ENCODE results near the gene PSMG4.
A peak's percentile ranks its signal among the peaks of the same experiment; 100 is the strongest.

The PSMG4 gene

DNA sequence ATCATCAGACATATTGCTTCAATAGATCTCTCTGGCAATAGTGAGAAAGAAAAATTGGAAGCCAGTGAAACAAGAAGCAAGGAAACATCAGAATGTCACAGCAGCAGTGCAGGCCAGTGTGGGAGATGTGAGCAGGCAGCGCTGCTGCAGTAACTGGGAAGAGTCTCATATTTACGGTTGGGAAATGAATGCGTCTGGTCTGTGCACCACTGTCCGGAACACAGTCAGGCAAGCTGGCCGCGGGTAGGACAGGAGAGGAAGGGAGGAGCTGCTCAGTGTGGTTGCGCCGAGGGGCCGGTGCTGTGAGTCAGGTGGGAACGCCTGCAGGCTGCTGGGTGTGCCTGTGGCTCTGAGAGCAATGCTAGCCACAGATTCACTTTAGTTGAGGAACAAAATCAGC lies 6.4 kb upstream of the PSMG4 start:
- DNase-seq, result no peak

DNA sequence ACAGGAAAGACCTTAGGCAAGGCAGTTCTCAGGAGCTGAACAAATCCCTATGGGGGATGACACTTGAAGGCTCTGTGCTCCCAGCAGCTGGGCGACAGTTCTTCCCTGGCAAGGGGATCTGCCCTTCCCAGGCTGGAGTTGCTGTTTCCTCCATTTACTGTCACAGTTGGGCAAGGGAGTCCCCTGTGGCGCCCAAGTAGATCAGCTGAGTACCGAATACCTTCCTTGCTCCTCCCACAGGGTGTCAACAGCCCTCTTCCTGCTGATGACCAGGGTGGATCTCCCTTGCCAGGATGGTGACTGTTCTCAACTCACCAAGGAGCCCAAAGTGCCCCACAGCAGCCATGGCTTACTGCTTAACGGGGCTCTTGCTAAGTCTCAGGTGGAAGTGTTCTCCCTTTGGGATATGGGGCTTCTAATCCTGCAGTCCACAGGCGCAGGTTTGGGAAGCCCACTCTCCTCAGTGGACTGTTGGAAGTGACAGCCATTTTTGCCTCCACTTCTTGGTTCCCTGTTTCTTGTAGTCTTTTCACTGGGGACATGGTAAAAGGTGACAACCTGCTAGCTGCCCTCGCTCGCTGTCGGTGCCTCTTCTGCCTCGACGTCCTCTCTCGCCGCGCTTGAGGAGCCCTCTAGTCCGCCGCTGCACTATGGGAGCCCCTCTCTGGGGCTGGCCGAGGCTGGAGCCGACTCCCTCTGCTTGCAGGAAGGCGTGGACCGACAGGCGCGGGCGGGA lies 5.7 kb upstream of the PSMG4 start:
- DNase-seq, result no peak

DNA sequence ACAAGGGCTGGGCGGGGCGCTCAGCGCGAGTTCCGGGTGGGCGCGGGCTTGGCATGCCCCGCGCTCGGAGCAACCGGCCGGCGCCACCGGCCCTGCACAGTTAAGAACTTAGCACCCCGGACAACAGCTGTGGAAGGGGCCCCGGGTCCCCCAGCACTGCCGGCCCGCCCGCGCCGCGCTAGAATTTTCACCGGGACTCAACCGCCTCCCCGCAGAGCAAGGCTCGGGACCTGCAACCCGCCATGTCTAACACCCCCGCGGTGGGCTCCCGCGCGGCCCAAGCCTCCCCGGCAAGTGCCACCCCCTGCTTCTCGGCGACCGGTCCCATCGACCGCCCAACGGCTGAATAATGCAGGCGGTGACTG lies 5.2 kb upstream of the PSMG4 start:
- DNase-seq, result no peak

DNA sequence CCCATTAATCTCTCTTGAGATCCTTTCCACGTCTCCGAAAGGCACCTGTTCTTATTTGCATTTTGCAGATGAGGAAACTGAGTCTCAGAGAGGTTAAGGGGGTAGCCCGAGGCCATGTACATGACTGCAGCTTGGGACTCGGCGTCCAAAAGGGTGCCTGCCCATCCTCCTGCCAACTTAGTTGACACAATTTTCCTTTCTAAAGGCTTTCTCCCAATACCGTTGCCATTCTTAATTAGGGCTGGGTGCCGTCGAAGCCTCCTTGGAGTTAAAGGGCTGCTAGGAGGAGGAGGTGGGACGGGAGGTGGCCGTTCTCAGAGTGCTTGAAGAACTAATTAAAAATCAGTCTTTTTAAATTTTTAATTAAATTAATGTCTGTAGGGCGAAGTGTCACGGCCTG lies 546 bp upstream of the PSMG4 start:
- no peak for DNase-seq

DNA sequence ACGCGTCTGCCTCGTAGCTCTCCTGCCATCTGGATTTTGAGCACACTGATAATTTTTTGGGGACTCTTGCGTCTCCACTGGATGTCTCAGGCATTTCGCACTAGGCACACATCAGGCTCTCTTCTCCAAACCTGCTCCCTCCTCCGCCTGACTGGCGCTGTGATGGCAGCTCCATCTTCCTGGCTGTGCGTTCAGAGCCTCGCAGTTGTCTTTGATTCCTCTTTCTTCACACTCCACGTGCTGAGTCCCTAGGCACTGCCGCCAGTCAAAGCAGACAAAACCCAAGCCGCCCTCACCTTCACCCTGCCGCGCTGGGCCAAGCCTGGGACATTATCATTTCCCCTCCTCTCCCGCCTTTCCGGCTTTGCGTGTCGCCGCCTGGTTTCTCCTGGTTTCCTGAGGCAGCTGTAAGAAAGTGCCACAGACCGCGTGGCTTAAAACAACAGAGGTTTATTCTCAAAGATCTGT lies 778 bp downstream of the PSMG4 start:
- DNase-seq, result peak; percentile 43

DNA sequence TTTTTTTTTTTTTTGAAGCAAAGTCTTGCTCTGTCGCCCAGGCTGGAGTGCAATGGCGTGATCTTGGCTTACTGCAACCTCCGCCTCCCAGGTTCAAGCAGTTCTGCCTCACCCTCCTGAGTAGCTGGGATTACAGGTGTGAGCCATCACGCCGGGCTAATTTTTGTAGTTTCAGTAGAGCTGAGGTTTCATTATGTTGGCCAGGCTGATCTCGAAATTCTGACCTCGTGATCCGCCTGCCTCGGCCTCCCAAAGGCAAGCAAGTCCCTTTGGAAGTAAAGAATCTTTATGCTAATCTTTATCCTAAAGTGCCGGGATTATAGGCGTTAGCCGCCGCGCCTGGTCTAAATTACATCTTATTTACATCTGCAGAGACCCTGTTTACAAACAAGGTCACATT lies 1.5 kb downstream of the PSMG4 start:
- DNase-seq, result no peak

DNA sequence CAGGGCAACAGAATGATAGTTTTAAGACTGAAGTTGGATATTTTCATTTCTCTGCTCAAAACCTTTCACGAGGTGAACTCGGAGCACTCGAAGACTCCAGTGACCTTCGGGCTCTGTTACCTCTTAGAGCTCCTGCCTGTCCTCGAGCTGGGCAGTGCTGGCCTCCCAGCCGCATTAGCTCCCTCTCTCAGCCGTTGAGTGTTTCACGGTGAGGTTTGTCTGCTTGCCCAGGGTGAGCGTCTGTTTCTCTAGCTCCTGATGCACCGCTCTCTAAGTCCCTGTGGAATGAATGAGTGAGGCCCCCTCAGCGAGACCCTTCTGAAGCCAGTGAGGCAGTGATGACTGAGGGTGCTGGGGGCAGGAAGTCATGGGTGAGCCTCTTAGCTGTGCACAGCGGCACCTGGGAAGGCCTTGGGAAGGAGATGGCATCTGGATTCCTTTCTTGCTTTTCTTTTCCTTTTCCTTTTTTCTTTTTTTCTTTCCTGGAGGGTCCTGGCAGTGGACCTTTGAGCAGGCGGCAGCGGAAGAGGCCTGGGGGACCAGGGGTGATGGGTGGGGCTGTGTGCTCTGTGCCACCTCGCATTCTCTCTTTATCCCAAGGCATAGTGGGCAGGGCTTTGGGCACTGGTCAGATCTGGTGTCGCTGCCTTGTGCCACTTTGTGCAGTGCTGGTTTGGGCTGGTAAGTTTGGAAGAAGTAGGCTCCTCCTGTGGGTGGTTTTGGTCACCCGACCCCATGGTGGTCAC lies 2.2 kb downstream of the PSMG4 start:
- no peak for DNase-seq

DNA sequence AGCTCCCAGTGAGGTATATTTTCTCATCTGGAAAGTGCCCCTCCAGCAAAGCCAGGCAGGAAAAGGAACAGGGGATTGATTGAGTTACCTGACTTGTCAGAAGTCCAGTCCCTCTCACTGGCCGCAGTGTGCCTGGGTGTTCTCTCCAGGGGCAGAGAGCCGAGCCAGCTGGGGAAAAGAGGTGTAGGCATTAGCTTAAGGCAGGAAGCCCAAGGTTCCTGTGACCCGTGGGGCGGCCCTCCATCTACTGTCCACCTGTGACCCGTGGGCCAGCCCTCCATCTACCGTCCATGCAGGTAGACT lies 2.7 kb downstream of the PSMG4 start:
- no peak for DNase-seq

DNA sequence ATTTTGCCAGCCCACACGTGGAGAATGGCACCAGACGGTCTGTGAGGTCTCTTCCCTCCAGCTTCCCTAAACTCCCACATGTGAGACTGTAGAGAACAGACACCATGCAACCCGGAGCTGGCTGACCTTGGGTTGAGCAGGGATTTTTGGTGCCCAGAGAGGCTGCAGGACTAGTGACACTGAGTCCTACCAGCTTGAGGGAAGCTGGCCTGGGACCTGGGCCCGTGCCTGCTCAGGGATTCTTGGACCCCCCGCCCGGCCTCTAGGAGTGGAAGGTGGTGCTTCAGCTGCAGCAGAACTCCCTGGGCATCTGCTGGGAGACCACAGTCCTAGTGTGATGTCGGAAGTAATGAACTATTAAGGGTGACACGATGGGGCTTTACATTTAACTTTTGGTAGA lies 3.2 kb downstream of the PSMG4 start:
- DNase-seq, result no peak

DNA sequence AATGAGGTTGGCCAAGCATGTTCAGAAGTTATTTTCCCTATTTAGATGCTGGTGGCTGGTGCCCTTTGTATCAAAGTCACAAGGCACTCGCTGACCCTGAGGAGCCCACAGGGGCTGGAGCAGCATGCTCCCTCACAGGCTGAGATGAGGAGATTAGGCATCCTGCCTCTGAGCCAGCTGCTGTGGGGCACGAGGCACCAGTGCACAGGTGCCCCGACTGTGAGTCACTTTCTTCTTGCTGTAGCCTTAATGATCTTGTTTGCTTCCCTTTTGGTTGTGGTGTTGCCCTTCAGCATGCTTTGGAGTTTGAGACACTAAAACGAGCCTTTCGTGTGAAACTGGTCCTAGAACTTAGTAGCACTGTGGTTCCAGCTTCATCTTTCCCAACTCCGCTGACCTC lies 4.3 kb downstream of the PSMG4 start:
- DNase-seq, result no peak

DNA sequence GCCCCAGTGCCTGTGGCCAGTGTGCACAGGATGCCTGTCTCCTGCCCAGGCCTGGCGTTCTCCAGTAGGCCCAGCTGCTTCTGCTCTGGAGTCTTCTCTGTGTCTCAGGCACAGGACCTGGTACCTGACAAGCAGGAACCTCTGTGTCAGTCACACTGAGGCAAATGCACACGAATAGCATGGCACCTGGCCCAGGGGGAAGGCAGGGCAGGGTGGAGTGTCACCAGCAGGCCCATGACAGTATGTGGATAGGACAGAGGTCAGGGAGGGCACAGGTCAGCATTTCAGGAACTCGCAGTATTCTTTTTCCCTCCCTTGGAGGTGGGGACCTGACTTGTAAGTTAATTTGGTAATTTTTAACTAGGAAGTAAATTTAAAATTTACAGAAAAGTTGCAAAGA lies 5.6 kb downstream of the PSMG4 start:
- no peak for DNase-seq

DNA sequence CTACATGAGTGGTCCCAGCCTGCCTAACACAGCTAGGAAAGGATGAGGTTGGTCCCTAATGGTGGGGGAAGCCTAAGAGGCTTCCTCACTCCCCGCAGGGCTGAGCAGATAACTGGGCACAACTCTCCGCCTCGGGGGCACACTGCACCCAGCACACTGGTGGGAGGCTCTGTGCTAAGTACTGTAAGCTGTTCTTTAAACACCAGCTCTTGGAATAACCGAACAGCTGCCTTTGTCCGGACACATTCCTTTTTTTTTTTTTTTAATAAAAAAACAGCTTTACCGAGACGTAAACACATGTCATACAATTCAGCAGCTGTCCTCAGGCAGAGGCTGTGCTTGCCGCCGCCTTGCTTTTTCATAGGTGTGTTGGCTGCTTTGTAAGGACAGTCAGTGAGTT lies 6.9 kb downstream of the PSMG4 start:
- no peak for DNase-seq

DNA sequence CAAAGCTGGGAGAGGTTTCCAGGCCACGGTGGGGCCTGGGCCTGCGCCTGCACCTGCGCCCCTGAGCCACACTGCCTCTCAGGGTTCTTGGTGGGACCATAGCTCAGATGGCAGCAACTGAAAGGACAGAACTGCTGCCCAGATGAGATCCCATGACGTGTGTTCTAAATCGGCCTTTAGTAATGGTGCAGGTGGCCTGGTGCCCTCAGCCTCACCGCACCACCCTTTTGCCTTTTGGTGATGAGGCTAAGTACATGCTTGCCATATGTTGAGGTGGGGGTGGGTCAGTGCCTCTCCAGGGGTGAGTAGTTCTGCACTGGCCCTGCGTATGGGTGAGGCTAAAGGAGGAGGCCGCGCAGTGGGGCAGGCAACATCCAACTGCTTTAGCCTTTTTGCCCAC lies 7.4 kb downstream of the PSMG4 start:
- DNase-seq, result no peak

DNA sequence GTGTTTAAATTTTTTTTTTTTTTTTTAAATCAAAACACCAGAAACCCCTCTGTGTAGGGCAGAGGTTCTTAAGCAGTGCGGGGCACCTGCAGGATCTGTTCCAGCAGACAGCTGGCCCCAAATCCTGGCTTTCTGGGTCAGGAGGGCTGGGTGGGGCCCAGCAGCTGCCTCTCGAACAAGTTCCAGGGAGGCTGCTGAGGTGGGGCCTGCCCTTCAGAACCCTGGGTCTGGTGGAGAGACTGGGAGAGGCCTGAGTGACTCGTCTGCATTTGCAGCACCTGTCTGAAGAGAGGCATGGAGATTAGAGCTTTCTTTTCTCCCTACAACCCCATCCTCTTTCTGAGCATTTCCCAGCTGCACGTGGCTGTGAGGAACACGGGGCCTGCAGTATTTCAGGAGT lies 8.4 kb downstream of the PSMG4 start:
- no peak for DNase-seq

DNA sequence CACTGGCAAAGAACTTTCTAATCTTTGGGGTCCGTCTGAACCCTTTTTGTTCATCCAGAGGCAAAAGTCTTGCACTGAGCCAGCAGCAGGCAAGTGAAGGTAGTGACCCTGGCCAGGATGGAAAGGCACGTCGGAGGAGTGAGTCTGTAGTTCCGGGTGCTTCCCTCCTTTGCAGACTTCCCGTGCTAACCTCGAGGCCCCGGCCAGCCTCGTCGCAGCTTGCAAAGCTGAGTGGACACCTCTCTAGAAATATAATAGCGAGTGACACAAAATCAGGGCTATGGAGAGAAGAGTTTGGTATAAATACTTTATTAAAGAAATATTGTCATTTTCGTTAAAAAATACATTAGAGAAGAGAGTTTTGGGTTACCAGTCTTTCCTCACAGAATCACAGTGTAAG lies 9.9 kb downstream of the PSMG4 start:
- no peak for DNase-seq

DNA sequence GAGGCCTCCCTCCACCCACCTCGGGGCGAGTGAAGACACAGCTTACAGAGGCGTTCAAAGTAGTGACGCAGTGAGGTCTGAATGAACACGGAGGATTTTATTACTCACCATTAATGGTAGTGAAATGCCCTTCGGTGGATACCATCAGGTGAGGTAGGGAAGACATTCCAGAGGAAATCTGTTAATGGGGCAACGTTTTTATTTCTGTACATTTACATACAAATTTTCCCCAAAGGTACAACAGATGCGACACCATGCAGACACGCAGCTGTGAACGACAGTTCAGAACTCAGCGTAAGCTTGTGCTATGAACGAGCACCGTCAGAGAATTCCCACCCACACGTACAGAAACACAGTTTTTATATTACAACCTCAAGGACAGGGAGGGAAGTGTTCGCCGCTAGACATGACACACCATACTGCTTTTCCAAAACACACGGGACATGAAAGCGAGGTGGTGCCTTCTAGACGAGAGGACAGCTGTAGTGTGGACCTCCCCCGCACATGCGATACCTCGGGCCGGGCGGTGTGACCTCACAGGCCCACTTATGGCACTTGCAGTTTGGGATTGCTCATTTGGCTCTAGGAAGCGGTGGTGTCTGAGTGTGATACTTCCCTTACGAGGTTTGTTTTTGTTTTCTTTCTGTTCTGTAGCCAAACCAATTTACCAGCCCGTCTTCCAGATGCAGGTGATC lies 10.7 kb downstream of the PSMG4 start:
- peak; percentile 48 for DNase-seq

DNA sequence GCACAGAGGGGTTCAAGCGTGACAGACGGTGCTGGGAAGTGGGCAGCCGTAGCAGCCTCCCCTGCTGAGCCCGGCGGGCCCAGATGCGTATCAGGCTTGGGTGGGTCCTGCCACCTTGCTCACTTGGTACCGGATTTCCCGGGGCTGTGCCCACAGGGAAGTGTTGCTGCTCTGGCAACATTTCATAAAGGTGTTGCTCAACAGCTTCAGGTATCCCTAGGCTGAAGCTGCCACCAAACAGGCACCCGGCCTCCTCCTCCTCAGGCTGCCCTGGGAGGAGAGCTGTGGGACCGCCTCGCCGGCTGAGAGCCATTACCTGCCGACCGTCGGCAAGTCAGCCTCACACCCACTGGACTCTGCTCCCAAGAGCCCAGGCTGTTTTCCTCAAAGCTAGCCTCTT lies 11.5 kb downstream of the PSMG4 start:
- no peak for DNase-seq

DNA sequence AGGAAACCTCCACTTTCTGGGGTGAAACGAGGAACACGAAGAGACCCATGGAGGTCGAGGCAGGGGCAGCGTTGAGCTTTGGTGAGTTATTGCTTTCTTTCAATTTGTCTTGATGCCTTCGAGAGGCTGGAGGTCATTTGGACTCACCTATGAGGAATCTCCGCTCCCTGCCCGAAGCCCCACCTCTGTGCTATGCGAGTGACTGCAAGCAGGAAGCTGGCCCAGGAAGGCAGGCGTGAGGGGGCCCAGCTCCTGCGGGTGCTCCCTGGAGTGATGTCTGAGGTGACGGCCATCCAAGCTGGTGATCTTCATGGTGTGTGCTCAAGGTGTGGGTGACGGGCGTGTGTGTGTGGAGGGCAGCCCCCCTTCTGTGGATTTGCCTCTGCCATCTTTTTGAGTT lies 13.0 kb downstream of the PSMG4 start:
- no peak for DNase-seq

DNA sequence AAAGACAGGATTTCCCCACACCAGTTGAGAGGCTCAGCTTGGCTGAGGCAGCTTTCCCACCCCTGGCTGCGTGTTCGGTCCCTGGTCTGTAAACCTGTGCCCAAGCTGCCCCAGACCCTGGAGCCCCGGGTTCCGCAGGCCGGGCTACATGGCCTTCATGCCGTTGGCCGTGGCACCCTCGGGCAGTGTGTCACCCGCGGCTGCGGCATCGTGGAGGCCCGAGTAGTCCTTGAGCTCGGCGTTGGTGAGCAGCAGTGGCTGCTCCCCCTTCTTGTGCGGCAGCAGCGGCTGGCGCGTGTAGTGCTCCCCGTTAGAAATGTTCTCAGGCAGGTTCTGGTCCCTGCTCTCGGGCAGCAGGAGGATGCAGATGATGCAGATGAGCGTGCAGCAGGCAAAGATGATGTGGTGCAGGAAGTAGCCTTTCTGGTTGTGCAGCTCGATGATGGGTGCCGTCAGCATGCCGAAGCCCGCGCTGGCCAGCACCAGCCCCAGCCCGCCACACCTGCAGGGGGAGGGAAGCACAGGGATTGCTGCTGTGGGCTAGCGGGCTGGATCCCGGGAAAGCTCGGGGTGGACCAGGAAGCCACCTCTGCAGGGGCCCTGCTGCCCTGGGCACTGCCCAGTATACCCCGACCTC lies 14.3 kb downstream of the PSMG4 start:
- no peak for DNase-seq

DNA sequence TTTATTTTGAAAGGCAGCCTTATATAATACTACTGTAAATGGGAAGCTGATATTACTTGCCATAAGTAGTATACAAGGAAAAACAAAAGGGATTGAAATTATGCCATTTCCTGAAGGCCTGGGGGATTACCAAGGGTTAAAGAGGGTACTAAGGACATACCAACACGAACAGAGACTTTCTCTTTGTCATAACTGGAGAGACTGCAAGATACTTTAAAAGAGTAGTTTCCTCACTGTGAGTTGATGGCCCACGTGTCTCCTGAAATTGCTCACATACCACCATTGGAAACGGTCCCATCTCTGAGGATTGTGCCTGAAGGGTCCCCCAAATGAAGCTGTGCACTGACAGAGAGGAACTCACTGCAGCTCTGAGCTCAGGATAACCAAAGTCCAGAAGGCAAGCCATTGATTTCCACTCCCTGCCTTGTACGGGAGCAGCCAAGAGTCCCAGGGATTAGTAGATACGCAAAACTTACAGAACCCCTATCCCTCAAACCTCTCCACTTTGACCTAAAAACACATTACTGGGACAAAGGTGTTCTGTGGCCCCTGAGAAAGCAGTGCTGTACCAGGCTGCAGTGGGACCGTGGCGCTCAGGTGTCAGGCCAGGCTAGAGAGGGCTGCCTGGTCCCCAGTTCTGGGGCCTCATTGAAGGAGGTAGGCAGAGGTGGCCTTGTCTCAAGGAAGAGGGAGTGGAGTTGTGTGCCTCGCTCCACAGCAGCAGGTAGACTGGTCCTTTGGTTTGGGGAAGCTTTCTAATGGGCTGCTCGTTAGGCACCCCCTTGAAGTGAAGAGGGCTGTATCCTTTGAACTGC lies 15.2 kb downstream of the PSMG4 start:
- no peak for DNase-seq

DNA sequence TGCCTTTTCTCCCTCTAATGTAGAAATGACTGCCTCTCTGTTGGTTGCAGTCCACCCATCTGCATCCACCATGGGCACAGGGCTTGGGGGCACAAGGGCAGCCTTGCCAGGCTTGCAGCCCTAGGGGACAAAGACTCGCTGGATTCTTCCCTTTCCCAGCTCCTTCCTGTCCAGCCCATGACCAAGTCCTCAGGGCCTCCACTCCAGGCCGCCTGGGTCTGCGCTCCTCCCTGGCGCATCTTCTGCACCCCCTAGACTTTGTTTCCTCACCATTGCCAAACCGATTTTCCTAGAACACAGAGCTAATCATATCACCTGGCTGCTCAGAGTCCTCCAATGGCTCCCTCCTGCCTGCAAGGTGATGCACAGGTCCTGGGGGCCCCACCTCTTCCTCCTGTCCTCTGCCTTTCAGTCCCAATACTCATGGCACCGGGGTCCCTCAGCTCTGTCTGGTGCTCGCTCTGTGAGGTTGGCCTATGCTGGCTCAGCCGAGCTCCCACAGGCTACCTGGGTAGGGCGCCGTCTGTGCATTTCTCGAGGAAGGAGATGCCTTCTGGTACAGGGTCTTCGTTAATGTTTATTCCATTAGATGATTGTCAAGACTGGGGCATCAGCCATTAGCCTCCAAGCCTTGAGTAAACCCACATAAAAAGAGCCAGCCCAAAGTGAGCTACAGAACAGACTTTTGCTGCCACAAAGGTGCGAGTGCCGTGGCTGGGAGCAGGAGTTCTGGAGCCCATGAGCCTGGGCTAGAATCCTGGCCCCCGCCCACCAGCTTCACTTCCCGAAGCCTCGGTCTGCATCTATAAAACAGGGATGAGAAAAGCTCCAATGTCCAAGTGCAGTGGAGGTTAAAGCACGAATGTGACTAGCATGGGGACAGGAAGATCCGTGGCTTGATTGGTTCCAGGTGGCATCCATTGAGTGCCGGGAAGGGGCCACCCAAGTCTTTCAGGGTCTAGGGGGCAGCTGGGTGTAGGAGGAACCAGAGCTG lies 17.7 kb downstream of the PSMG4 start:
- DNase-seq, result no peak

DNA sequence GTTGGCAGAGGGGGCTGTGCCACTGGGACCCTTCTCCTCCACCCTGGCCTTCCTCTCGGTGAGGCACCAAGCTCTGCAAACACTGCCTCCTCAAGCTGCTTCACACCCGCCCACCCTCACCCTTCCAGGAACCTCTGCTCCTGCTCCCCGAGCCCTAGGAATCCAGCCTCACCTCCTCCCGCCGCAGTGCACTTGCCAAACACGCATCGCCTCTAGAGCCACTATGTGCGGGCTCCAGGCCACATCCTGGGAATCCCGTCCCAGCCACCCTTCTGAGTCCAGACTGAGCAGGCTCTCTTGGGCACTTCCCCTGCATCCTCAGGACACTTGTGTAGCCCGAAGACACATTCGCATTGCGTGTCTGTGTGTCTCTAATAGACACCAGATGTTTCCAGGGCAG lies 18.5 kb downstream of the PSMG4 start:
- no peak for DNase-seq

All from stimulated activated CD4-positive, alpha-beta T cell treated with anti-CD3 and anti-CD28 coated beads, Interleukin-15, amount 100 ng/mL, for 24 hours (primary cell).